GM12878 (cell line): Measurements from ENCODE around the gene C16orf74. TPM values are rescaled to one million over a fixed set of nuclear protein-coding genes. Genes with fewer than 3 reads are reported as not detected.

Experiments
- ATAC-seq: fragments of 200-7000 bp; cut with Tn5 transposase; 3 replicates; pipeline ENCODE4 v1.9.1; 2020; ENCODE audit warnings: mild to moderate bottlenecking, moderate library complexity
- BruUV-seq: library from RNA; stranded (reverse); fragments of 400-500 nt; replicated peaks from 2 replicates; lab custom pipeline; 2021; lab: Mats Ljungman, UMichigan
- CTCF ChIA-PET: fragments of 300-600 bp; sonication (Branson Sonifier 250); formaldehyde crosslinking; extraction: SDS; loops from one replicate; lab custom pipeline; 2021; ENCODE audit warnings: inconsistent platforms; lab: Yijun Ruan, JAX
- POLR2A ChIA-PET: fragments of 350-600 bp; formaldehyde crosslinking; extraction: SDS; loops from one replicate; lab custom pipeline; 2021; ENCODE audit warnings: inconsistent platforms; lab: Charles Lee
- RAD21 ChIA-PET: fragments of 300-600 bp; sonication (Branson Sonifier 250); formaldehyde crosslinking; loops from one replicate; lab custom pipeline; 2023; ENCODE audit warnings: antibody characterized with exemption; ENCODE audit not compliant: unreplicated experiment; lab: Charles Lee
- SMC1A ChIA-PET: fragments of 300-600 bp; sonication (Branson Sonifier 250); formaldehyde crosslinking; loops from one replicate; lab custom pipeline; 2023; ENCODE audit not compliant: unreplicated experiment, uncharacterized antibody; lab: Charles Lee
- DNase-seq: peaks from one replicate; pipeline ENCODE4 v3.0.0-alpha.2; 2011; ENCODE audit warnings: low read depth, low spot score
- FAIRE-seq: peaks from 3 replicates; lab custom pipeline; 2011; peaks lifted over from hg19 to GRCh38; lab: Jason Lieb, UNC
- H2AFZ ChIP-seq: 2 replicates; pipeline ENCODE4 v1.6.0; 2011; ENCODE audit warnings: low read depth, low read length, control low read depth; ENCODE audit not compliant: control insufficient read depth
- H3K27ac ChIP-seq: 2 replicates; pipeline ENCODE4 v1.5.1; 2011; ENCODE audit warnings: control low read depth; ENCODE audit not compliant: control insufficient read depth, insufficient read depth
- H3K27me3 ChIP-seq, 2 experiments: replicated peaks in 1 of 2; 2 replicates each; pipeline versions ENCODE4 v1.6.0 to v1.6.1; 2011; ENCODE audit warnings: low read length in 1 of 2; ENCODE audit not compliant: control insufficient read depth in 2 of 2, insufficient read depth in 2 of 2
- H3K36me3 ChIP-seq, 2 experiments: 2 replicates each; pipeline ENCODE4 v1.5.1; 2011; ENCODE audit warnings: low read length in 1 of 2; ENCODE audit not compliant: control insufficient read depth in 2 of 2, insufficient read depth in 2 of 2
- H3K4me1 ChIP-seq: 2 replicates; pipeline ENCODE4 v1.6.1; 2011; ENCODE audit warnings: mild to moderate bottlenecking, low read length, moderate library complexity, mixed read lengths; ENCODE audit not compliant: control insufficient read depth, insufficient read depth
- H3K4me2 ChIP-seq: 2 replicates; pipeline ENCODE4 v1.6.0; 2011; ENCODE audit warnings: control low read depth; ENCODE audit not compliant: control insufficient read depth, insufficient read depth
- H3K4me3 ChIP-seq: fragments of 200-600 bp; sonication (generic); 2 replicates; pipeline ENCODE4 v1.5.1; 2016
- H3K79me2 ChIP-seq: 2 replicates; pipeline ENCODE4 v1.6.0; 2011; ENCODE audit warnings: low read length; ENCODE audit not compliant: control insufficient read depth, insufficient read depth
- H3K9ac ChIP-seq: 2 replicates; pipeline ENCODE4 v1.8.0; 2011; ENCODE audit warnings: low read length, control low read depth, mixed read lengths; ENCODE audit not compliant: control insufficient read depth, insufficient read depth
- H3K9me3 ChIP-seq: replicated peaks from 3 replicates; pipeline ENCODE4 v1.5.1; 2011; ENCODE audit warnings: mild to moderate bottlenecking, low read length; ENCODE audit not compliant: control insufficient read depth, insufficient read depth
- H4K20me1 ChIP-seq: 2 replicates; pipeline ENCODE4 v1.6.0; 2011; ENCODE audit not compliant: control insufficient read depth, insufficient read depth
- ATF3 ChIP-seq: IDR thresholded peaks from 2 replicates; pipeline ENCODE4 v1.6.1; 2011; ENCODE audit warnings: low read depth, mild to moderate bottlenecking, low read length, moderate library complexity, borderline replicate concordance; ENCODE audit errors: extremely low read depth
- BRCA1 ChIP-seq: IDR thresholded peaks from 2 replicates; pipeline ENCODE4 v1.6.1; 2011; ENCODE audit warnings: low read depth, low read length, improper control_type of control experiment
- CHD4 ChIP-seq: fragments of 200-600 bp; sonication (generic); IDR thresholded peaks from 2 replicates; pipeline ENCODE4 v1.6.1; 2016; ENCODE audit warnings: mild to moderate bottlenecking
- ETV6 ChIP-seq, 2 experiments: fragments of 450-650 bp in 1 of 2; IDR thresholded peaks in 1 of 2; conservative IDR thresholded peaks in 1 of 2; 2 replicates each; pipeline ENCODE4 v1.6.1; 2014; ENCODE audit warnings: antibody characterized with exemption in 1 of 2, borderline replicate concordance in 1 of 2, low read depth in 1 of 2, mild to moderate bottlenecking in 1 of 2, moderate library complexity in 1 of 2
- FOXK2 ChIP-seq: fragments of 450-650 bp; IDR thresholded peaks from 2 replicates; pipeline ENCODE4 v1.6.1; 2017; ENCODE audit warnings: mild to moderate bottlenecking, moderate library complexity
- HDGF ChIP-seq: fragments of 450-650 bp; IDR thresholded peaks from 2 replicates; pipeline ENCODE4 v1.6.1; 2016; ENCODE audit warnings: antibody characterized with exemption
- JUND ChIP-seq: IDR thresholded peaks from 2 replicates; pipeline ENCODE4 v1.6.1; 2012; ENCODE audit warnings: low read depth, mild to moderate bottlenecking, low read length, improper control_type of control experiment, moderate library complexity
- MLLT1 ChIP-seq: fragments of 450-650 bp; IDR thresholded peaks from 2 replicates; pipeline ENCODE4 v1.6.1; 2016; ENCODE audit warnings: mild to moderate bottlenecking
- MTA2 ChIP-seq: fragments of 450-650 bp; IDR thresholded peaks from 2 replicates; pipeline ENCODE4 v1.6.1; 2016; ENCODE audit warnings: low read depth, mild to moderate bottlenecking, moderate library complexity
- NFIC ChIP-seq: IDR thresholded peaks from 2 replicates; pipeline ENCODE4 v1.6.1; 2012; ENCODE audit warnings: low read depth, mild to moderate bottlenecking, inconsistent platforms, low read length, moderate library complexity
- NR2C1 ChIP-seq: fragments of 450-650 bp; IDR thresholded peaks from 2 replicates; pipeline ENCODE4 v1.6.1; 2017; ENCODE audit warnings: antibody characterized with exemption, mild to moderate bottlenecking, moderate library complexity
- PAX5 ChIP-seq: IDR thresholded peaks from 2 replicates; pipeline ENCODE4 v1.6.1; 2011; ENCODE audit warnings: low read depth, low read length, borderline replicate concordance
- POU2F2 ChIP-seq: IDR thresholded peaks from 3 replicates; pipeline ENCODE4 v1.6.1; 2011; ENCODE audit warnings: low read depth, mild to moderate bottlenecking, low read length, borderline replicate concordance
- RB1 ChIP-seq: fragments of 450-650 bp; formaldehyde crosslinking; IDR thresholded peaks from 2 replicates; pipeline ENCODE4 v1.6.1; 2017; ENCODE audit warnings: mild to moderate bottlenecking, borderline replicate concordance
- SIN3A ChIP-seq: IDR thresholded peaks from 2 replicates; pipeline ENCODE4 v1.6.1; 2012; ENCODE audit warnings: low read depth, low read length, improper control_type of control experiment
- SIX5 ChIP-seq: IDR thresholded peaks from 2 replicates; pipeline ENCODE4 v1.6.1; 2011; ENCODE audit warnings: mild to moderate bottlenecking, low read depth, low read length, moderate library complexity; ENCODE audit not compliant: severe bottlenecking
- SMAD5 ChIP-seq: IDR thresholded peaks from 2 replicates; pipeline ENCODE4 v1.6.1; 2016; ENCODE audit warnings: antibody characterized with exemption, low read depth
- SRF ChIP-seq, 2 experiments: IDR thresholded peaks; 2 replicates each; pipeline ENCODE4 v1.6.1; 2011; ENCODE audit warnings: low read depth in 2 of 2, low read length in 2 of 2, mild to moderate bottlenecking in 1 of 2, moderate library complexity in 1 of 2
- YBX1 ChIP-seq: fragments of 450-650 bp; IDR thresholded peaks from 2 replicates; pipeline ENCODE4 v1.6.1; 2016; ENCODE audit warnings: antibody characterized with exemption
- ZBTB4 ChIP-seq: fragments of 450-650 bp; formaldehyde crosslinking; IDR thresholded peaks from 2 replicates; pipeline ENCODE4 v1.4.0; 2022; ENCODE audit warnings: mild to moderate bottlenecking, moderate library complexity
- WGBS: methylation state at CpG from one replicate; pipeline ENCODE4 v1.1.6; 2016; ENCODE audit warnings: low lambda C conversion rate; ENCODE audit not compliant: insufficient replicate concordance, insufficient coverage; ENCODE audit errors: missing lambda C conversion rate; 5-methylcytosine and 5-hydroxymethylcytosine counted together
- in situ Hi-C: fragments of 300-500 bp; cut with MboI; formaldehyde crosslinking; loops from 9 replicates; pipeline ENCODE4 v1.14.3; 2018; ENCODE audit warnings: mixed read lengths
- intact Hi-C: fragments of 100-400 bp; cut with micrococcal nuclease; formaldehyde crosslinking; loops from one replicate; pipeline ENCODE4 v1.14.2; 2022; ENCODE audit not compliant: unreplicated experiment
- polyA plus RNA-seq, 11 experiments: library from polyadenylated mRNA; depleted of rRNA in 4 of 11; unstranded in 6 of 11; stranded (reverse) in 5 of 11; fragments of >200 nt; fragmentation: Nextera tagmentation in 4 of 11; fragmentation: Illumina TruSeq in 1 of 11; extraction: Ambion mirVana in 4 of 11; extraction: Trizol in 1 of 11; gene quantifications; 1 replicate in 1 of 11; 2 replicates in 10 of 11; pipeline versions ENCODE4 v1.2.1 to v1.2.3, GENCODE V29; 2011 to 2016; ENCODE audit warnings: inconsistent platforms in 2 of 11, missing spikeins in 2 of 11, low read depth in 1 of 11
- total RNA-seq, 4 experiments: library from RNA; depleted of rRNA in 3 of 4; stranded (reverse); fragments of >200 nt in 3 of 4; fragmentation: Illumina TruSeq in 1 of 4; extraction: Trizol in 1 of 4; gene quantifications; 2 replicates each; pipeline versions ENCODE4 v1.2.1 to v1.2.3, GENCODE V29; 2013 to 2021

Gene C16orf74
- total and polyA plus RNA-seq, 10 of the 15 experiments (the other 5 are each of a cell fraction or from before 2014, with no cell fraction given), result 0.23 to 20.1 (median 6.8) TPM

DNA sequence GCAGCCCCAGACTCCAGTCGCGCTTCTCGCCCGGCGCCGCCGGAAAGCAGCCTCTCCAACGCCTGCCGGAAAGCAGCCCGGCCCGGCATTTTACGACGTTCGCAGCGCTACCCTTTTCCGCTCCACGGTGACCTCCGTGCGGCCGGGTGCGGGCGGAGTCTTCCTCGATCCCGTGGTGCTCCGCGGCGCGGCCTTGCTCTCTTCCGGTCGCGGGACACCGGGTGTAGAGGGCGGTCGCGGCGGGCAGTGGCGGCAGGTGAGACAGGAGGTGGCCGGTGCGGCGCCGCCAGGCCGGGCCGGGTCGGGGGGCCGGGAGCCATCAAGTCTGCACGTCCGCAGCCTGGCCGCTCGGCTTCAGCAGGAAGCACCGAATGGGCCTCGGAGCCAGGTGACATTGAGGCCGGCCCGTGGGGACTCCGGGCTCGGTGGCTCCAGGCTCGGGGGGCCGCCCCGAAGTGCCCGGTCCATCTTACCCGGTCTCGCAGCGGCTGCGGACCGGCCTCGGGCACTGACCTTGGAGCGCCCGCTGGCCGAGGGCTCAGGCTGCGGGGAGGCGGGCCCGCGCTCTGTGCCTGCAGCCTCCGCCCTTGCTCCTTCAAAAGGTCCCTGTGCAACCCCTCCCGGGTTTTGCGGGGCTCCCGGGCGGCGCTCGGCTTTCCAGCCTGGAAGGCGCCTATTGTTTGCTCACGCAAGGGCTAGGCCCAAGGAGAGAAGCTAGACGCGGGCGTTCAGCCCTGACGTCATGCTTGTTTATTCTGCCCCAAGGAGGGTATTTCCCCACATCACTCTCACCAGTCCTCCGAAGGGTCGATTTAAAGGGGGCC, 48.8 kb upstream of the C16orf74 start, which contains the start of the genes COX4I1 and EMC8:
Gene COX4I1 (plus strand): TSS at position 199 of the 824 bp plus-strand sequence. CDS start 1,511 bp downstream, outside the sequence.
Gene EMC8 (minus strand): TSS at position 48 of the 824 bp plus-strand sequence. CDS start 249 bp downstream, outside the sequence.
- Histone ChIP-seq H3K27me3 (no peaks in the 10 kb centered on the region), H2AFZ (peak within 1 kb of the TSS; percentile 68), H3K9ac (peak within 1 kb of the TSS; percentile 96), H3K9me3 (no peaks in the 10 kb centered on the region), H3K4me1 (peaks cover 11% of the 10 kb centered on the region), H3K36me3 (peaks cover 8 to 10% of the 10 kb centered on the region in 2 experiments), H3K4me2 (peak within 1 kb of the TSS; percentile 70), H3K79me2 (peaks cover 73% of the 10 kb centered on the region), H3K27ac (peak within 1 kb of the TSS; percentile 94), H4K20me1 (peaks cover 4% of the 10 kb centered on the region; the same call in 1 of the 2 replicates), H3K4me3 (peak within 1 kb of the TSS; percentile 95)
- ChIA-PET CTCF (interaction anchor here (0.7 kb wide), 1 partner anchor 21 kb away, joined by 3 read pairs; no protein-coding TSS in a partner anchor), RAD21 (no interaction called here), SMC1A (no interaction called here), POLR2A (no interaction called here)
- BruUV-seq, result no TSS peak
- 1% methylated on average over 78 of the region's 87 CpGs for WGBS
- ATAC-seq (peak; percentile 95), FAIRE-seq (peak; percentile 61), DNase-seq (peak; percentile 63)
- intact Hi-C loops (loop anchor here (2.0 kb wide), 1 partner anchor 43 kb away; no protein-coding TSS in a partner anchor), in situ Hi-C loops (loop anchor here (25.0 kb wide), 1 partner anchor 538 kb away; no protein-coding TSS in a partner anchor)
- TF ChIP-seq SRF (IDR thresholded peaks at IDR 0.05; ENCODE audit: low read depth in 2 of 2, low read length in 2 of 2) (no peak), HDGF (no peak), SIN3A (peak; percentile 81; the same call in 1 of the 2 replicates), MTA2 (no peak), NFIC (no peak), ZBTB4 (no peak), SIX5 (no peak), CHD4 (no peak), ATF3 (peak; percentile 94), POU2F2 (peak; percentile 48; the same call in 1 of the 3 replicates), SMAD5 (peak; percentile 72; the same call in 1 of the 2 replicates), MLLT1 (no peak), ETV6 (conservative IDR thresholded peaks at IDR 0.05 in 1 of 2, IDR thresholded peaks at IDR 0.05 in 1 of 2; ENCODE audit: borderline replicate concordance in 1 of 2, low read depth in 1 of 2) (no peak), PAX5 (no peak), JUND (no peak), FOXK2 (peak; percentile 67), YBX1 (no peak), RB1 (no peak), BRCA1 (no peak), NR2C1 (peak; percentile 85)
